Islet of Langerhans (tissue), 1 donor: ENCODE data around the gene SPTLC2.
"Not testable (repeated sequence)": the region's sequence is repeated elsewhere in the genome, so short reads cannot be mapped to it uniquely, and the experiment has no call there.

Experiments
- FAIRE-seq: peaks from one replicate; lab custom pipeline; 2011; peaks lifted over from hg19 to GRCh38; lab: Jason Lieb, UNC

The SPTLC2 gene

DNA sequence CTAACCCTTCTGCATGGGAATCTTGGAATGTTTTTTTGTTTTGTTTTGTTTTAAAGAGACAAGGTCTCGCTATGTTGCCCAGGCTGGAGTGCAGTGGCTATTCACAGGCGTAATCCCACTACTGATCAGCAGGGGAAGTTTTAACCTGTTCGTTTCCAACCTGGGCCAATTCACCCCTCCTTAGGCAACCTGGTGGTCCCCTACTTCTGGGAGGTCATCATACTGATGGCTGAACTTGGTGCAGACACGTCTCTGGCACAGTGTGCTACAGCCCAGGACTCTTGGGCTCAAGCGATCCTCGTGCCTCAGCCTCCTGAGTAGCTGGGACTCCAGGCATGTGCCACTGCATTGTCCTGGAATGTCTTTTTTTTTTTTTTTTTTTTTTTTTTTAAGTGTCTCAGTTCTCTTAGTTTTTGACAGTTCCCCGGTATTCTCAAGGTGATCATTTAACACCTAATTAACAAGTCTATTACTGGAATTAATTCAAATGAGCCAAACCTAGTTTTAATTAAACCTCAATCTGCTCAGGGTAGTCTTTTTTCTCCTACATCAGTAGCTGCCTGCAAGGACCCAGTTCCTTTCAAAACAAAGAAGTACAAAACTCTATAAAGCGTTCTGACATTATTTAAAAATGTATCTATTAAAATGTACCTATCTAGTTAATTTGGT is 68.8 kb downstream of the SPTLC2 start:
- FAIRE-seq = no peak

DNA sequence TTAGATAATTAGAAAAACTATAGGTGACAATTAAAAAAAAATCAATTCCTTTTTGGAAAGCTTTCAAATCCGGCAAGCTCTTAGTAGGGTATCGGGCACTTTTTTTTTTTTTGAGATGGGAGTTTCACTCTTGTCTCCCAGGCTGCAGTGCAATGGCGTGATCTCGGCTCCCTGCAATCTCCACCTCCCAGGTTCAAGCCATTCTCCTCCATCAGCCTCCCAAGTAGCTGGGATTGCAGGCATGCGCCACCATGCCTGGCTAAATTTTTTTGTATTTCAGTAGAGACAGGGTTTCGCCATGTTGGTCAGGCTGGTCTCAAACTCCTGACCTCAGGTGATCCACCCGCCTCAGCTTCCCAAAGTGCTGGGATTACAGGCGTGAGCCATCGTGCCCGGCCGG is 71.3 kb downstream of the SPTLC2 start:
- FAIRE-seq = not testable (repeated sequence)

DNA sequence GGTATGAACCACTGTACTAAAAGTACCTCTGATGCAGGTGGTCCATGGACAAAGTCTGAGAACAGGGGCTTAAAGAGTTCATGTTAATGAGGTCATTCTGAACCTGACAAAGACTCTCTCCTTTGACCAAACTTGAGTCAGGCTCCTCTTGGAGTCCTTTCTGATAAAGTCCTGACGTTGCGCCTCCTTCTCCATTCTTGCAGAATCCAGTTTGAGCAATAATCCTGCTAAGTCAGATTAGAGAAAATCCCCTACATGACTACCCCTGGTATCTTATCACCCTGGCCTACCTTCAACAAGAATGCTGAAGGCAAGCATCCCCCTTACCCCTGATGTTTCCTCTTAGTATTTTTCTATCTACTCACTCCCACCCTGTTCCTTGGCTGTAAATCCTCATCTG is 71.9 kb downstream of the SPTLC2 start:
- FAIRE-seq = no peak

DNA sequence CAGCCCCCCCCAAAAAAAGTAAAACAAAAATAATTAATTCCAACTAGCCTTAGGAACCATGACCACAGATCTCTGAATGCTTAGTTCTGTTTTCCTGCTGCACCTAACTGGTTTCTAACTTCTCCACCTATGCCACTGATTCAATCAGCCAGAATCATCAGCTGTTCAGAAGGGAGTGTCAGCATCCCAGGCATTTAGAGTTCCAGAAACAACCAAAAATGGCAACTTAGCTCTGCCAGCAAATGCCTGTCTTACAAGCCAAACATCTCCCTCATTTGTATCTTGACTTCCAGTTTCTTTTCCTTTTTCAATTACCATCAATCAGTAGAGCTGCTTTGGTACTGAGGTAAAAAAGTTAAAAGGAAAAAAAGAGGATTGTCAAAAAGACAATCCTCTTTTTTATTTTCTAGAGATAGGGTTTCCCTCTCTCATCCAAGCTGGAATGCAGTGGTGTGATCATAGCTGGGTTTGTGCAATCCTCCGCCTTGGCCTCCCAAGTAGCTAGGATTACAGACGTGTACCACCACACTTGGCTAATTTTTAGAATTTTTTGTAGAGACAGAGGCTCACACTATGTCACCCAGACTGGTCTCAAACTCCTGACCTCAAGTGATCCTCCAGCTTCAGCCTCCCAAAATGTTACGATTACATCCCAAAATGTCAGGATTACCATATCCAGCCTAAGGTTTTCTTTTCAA is 72.7 kb downstream of the SPTLC2 start:
- FAIRE-seq = no peak

DNA sequence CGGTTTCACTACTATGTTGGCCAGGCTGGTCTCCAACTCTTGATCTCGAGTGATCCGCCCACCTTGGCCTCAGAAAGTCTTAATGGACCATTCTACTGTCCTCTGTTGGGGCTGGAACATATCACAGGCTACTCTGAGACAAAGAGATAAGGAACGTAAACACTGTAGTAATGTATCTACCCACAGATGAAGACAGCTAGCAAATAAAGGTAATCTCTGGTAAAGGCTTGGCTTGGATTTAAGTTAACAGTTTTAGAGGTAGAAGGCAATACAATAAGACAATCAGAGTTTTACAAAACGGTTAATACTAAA is 73.2 kb downstream of the SPTLC2 start:
- no peak for FAIRE-seq

DNA sequence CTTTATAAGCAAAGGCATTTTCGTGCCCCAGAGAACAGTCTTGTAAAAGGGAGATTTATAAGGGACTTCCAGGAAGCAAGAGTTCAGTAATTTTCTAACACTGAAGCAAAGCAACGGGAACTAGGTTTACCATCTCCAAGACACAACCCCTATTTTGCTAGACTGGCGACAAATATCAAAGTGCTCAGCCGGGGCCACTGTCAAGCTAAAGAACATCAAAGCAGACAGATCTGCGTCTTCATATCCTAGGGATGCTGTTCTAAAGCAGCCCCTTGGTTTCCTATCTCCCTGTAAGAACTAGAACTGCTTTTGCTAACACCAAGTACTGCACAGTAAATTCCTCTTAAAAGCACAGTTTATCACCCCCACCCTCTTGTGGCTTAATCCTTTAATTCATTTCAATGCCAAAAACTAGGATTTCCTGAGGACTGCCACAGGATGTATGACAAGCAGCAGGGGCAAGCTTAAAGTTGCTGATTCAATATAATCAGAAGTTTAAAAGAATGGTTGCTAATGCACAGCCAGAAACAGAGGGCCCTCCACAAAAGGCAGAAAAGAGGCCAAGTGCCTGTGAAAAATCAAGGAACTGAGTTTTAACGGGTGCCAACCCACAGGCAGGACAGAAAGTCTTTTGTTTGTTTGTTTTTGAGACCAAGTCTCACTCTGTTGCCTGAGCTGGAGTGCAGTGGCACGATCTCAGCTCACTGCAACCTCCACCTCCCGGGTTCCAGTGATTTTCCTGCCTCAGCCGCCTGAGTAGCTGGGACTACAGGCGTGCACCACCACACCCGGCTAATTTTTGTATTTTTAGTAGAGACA is 73.8 kb downstream of the SPTLC2 start:
- FAIRE-seq = no peak

DNA sequence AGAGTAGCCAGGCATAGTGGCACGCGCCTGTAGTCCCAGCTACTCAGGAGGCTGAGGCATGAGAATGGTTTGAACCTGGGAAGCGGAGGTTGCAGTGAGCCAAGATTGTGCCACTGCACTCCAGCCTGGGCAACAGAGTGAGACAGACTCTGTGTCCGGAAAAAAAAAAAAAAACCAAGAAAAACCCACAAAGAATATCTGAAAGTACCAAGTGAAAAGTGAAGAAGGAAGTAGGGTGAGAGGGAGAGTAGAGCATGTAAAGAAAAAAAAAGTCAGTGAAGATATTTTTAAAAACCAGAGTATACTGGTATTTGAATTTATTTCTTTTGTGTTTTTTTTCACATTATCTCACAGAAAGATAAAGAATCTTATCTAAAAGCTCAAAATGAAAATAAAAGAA is 74.5 kb downstream of the SPTLC2 start:
- no peak for FAIRE-seq

DNA sequence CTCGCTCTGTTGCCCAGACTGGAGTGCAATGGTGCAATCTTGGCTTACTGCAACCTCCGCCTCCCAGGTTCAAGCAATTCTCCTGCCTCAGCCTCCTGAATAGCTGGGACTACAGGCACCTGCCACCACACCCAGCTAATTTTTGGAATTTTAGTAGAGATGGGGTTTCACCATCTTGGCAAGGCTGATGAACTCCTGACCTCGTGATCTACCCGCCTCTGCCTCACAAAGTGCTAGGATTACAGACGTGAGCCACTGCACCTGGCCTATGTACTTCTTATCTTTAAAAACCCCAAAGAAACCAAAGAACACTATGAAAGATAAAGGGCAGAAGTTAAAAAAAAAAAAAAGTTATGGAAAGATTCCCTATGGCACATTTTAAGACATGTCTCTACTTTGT is 79.5 kb downstream of the SPTLC2 start:
- not testable (repeated sequence) for FAIRE-seq

DNA sequence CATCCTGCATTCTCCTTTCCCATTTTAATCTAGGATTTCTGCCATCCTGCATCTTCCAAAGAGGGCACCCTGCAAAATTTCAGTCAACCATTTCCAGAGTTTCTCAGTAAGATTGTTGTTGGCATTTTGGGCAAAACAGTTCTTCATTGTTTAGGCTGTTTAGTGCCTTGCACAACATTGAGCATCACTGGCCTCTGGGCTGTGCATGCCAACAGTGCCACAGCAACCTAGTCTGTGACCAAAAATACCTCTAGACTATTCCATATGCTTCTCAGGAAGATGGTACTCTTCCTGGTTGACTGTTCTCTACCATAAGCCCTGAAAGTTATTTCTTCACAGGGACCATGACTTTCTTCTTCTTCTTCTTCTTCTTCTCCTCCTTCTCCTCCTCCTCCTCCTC is 85.4 kb downstream of the SPTLC2 start:
- FAIRE-seq = no peak

DNA sequence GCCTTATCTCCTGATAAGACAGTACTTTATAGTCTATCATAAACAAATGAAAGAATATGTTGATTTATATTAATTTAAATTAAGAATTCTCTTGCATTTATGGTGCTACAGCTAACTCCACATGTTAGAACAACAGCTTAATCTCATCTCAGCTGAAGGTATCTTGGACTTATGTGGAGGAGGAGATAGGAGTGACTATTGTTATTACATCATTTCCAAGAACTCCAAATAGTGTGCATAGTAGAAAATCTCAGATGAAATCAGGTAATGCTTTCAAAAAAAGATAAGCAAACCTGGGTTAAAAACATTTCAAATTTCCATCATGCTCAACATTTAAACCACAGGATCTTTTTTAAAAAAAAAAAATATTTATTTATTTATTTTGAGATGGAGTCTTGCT is 86.5 kb downstream of the SPTLC2 start:
- no peak for FAIRE-seq

DNA sequence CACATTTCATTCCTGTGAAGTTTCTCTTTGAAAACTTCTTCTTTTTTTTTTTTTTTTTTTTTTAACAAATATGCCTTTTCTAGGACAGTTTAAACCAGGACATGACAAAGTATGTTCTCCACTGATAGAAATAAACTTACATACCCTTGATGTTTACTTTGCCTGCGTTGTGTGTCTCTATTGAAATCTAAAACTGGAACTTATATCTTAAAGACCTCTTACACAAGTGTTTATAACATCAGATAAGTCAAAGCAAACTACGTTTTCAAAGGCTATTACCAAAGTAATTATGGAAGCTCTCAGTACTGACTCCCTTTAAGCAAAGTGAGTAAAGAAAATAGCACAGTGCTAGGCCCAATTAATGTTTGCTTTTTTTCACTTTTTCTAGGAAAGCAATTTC is 87.2 kb downstream of the SPTLC2 start:
- FAIRE-seq = no peak

DNA sequence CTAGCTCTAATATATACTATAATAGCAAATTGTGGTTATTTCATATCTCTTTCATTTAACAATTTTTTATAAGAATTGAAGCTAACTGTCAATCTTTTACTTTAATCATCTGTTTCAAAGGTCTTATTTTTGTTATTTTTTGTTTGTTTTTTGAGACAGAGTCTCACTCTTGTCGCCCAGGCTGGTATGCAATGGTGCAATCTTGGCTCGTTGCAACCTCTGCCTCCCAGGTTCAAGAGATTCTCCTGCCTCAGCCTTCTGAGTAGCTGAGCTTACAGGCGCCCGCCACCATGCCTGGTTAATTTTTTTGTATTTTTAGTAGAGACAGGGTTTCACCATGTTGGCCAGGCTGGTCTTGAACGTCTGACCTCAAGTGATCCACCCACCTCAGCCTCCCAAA is 87.7 kb downstream of the SPTLC2 start:
- FAIRE-seq = not testable (repeated sequence)

DNA sequence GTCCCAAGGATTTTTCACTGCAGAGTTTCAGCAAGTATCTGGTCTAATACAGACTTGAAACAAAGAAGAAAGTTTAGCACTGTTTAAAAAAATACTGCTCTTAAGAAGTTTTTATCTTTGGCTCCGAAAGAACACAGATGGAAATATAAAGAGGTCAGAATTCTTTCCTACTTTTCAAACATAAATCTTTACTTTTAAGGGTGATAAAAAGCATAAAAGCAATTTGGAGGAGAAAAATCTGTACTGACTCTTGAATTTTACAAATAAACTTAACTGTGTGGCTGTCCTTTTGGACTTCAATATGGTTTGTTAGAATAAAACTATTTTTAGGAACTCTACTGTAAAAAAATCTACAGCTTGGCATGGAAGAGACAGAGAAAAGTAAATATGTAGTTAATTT is 90.2 kb downstream of the SPTLC2 start:
- no peak for FAIRE-seq

DNA sequence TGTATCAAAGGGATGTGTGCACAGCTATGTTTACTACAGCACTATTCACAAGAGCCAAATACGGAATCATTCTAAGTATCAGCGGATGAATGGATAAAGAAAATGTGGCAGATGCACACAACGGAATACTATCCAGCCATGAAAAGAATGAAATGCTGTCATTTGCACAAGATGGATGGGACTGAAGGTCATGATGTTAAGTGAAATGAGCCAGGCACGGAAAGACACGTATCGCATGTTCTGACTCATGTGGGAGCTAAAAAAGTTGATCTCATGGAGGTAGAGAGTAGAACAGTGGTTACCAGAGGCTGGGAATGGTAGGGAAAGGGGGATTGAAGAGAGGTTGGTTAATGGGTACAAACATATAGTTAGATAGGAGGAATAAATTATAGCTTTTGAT is 91.9 kb downstream of the SPTLC2 start:
- no peak for FAIRE-seq

DNA sequence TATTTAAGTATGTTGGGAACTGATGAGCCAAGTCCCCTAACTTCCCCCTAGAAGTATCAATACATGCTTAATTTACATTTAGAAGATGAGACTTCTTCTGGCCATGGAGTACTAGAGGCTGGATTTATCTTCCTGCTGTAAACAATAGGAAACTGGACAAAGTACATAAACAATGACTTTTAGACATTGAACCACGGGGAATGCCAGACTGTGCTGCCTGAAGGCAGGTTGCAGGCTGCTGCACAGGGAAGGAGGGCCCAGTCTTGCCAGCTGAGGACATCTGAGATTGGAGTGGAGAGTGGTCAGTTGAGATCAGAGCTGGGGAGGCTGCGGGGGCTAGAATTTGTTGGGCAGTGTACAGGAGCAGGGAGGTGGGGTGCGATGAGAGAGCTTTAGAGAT is 93.3 kb downstream of the SPTLC2 start:
- FAIRE-seq = no peak

DNA sequence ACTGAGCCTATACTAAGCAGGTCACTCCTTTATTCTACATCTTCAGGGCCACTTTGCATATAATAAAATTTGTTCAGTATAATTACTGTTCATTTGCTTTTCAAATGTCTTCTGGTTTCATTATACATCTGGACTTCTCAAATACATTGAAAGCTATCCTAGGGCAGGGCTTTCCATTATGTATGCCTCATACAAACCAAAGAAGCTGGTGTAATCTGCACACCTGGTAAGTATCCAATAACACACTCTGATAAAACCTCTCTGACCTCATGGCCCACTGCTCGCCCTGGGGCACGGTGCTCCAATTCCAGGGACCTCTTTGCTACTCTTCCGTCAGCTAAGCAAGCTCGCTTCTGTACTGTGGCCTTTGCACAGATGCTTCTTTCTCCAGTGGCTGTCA is 95.9 kb downstream of the SPTLC2 start:
- no peak for FAIRE-seq

DNA sequence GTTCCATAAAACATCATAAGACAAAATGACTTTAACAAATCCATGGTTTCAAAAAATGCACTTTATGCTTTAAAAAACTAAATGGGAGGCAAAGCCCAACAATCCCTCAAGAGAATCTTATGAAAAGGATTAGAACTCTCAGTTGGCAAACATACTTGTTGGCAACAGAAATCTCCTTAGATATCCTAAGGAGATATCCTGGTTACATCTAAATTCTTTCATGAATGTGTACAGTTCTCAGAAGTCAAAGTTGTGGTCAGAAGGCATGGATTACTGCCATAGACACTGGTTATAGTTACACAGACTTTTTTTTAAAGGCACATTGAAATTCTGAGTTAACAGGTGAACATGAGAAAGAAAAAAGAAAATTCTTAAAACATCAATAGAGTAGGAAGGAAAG is 100.3 kb downstream of the SPTLC2 start:
- no peak for FAIRE-seq

DNA sequence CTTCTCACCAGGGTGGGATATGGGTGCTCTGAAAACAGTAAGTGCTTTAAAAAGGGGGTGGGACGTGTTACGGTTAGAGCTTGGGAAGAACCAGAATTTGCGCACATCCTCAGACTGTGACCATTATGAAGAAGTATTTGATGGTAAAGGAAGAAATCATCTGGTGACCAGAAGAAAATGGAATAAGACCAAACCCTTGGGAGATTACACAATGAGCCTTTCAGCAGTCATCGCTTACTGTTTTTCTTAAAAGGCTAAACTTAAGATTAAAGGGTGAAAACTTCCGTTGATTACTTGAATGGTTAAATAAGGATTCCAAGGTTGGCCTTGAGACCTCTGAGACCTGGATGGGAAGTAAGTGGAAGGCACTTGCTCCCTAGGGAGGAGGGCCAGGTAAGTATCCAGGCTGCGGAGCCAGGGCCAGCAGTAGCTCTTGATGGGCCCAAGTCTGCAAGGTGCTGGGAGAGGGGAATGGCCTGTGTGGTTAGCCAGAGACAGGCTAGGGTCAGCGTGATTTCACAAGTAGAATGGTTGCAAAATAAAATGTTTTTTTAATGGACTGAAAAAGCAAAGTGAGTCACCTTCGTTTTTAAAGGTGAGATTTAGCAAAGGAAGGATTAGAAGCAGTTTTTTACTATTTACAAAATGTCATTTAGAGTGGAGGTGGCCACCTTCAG is 104.8 kb downstream of the SPTLC2 start:
- FAIRE-seq = no peak

DNA sequence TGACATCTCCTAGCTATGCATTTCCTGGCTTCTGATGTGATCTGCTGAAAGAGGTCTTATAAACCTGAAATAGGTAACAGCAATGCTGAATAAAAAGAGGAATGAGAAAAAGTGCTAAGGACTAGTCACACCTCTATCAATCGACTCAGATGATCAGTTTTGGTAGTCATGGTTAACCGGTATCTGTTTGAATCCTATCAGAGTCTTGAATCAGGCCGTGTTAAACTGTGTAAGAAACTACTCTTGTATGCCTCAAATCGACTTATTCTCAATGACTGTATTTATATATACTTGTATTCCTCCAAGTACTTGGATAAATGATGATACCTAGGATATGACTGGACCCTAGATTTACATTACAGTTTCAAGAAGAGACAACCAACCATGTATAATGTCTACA is 107.1 kb downstream of the SPTLC2 start:
- no peak for FAIRE-seq

DNA sequence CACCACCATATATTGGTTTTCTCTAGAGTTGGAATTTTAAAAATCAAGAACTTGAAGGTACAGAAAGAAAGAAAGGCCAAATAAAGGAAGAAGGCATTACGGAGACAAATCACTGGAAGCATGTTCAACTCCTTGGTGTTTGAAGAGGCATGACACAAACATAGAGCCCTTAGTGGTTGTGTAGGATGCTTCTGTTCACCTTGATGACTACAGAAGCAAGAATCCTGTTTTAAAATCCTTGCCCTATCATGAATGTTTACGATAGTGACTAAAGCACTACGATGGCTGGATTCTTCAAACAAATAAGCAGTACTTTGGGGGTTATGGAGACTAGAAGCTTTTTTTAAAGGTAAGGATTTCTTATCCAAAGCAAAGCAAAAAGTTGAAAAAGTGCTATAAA is 107.6 kb downstream of the SPTLC2 start:
- FAIRE-seq = no peak

DNA sequence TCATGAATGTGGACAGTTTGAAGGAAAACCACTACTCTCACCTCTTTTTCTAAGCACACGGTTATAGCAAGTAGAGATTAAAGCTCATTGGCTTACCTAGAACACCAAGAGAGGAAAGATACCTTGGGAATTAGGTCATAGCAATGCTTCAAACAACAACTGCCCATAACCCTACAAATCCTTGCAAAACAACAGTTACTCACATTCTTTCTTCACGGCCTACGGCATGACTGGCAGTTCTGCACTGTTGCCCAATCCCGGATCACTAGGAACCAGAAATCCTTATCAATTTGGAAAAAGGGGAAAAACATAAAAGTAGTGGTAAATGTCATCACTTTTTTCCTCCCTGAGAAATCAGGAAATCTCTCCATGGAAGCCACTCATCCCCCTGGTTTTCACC is 108.2 kb downstream of the SPTLC2 start:
- FAIRE-seq = no peak

DNA sequence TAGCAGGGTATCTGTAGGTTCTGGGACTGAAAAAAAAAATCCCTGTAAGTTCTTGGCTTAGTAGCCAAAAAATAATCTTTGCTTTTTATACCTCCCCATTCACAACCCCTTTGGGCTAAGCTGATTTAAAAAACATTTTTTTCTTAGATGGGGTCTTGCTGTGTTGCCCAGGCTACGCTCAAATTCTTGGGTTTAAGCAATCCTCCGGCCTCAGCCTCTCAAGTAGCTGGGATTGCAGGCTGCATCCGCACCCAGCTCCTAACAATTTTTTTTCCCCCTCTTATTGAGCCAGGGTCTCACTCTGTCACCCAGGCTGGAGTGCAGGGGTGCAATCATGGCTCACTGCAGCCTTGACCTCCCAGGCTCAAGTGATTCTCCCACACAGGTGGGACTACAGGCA is 108.7 kb downstream of the SPTLC2 start:
- no peak for FAIRE-seq

DNA sequence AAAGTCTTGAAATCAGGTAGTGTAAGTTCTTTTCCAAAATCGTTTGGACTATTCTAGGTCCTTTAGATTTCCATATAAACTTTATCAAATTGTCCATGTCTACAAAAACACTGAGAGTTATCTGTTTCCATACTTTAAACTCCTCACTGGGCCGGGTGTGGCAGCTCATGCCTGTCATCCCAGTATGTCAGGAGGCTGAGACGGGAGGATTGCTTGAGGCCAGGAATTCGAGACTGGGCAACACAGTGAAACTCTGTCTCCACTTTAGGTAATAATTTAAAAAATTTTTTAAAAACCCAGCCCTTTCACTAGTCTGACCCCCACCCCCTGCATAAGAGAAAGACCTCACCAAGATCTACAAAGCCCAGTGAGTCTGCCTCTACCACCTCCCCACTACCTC is 111.4 kb downstream of the SPTLC2 start:
- FAIRE-seq = no peak
